ENCODE data around the gene GMDS.
"Not testable (repeated sequence)": the region's sequence is repeated elsewhere in the genome, so short reads cannot be mapped to it uniquely, and the experiment has no call there.

The GMDS gene

DNA sequence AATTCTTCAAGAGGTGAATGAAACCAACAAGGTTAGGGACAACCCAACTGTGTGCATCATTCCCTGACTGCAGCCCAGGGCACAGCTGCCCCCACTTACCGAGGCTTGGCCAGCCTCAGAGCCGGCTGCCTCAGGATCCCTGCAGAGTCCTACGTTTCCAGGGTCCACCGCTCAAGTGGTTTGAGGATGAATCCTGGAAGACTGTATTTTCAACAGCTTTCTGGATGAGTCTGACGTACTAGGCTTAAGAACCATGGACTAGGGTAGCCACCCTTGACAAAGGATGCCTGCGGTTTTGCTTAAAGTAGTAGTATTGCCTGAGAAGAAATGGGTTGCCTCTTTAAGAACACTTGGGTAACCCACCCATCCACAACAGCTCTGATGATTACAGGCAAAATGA is 534.3 kb downstream of the GMDS start:
- DNase-seq (ENCODE audit: low read depth in 2 of 2) = no peak

DNA sequence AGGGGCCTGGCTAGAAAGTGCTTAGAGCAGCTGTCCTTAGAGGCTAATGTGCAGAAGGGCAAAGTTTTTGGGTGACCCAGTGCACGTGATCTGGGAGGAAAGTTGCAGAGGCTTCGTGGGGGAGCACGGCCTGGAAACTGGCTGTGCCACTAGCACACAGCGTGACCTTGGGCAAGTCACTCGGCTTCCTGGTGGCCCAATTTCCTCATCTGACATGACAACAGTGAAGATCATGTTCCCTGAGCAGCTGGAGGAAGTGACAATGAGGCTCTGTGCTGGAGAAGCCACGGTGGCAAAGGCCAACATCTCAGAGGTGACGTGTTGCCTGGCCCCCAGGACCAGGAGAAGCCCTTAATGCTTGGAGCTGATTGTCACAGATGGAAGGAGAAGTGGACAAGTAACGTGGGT is 536.2 kb downstream of the GMDS start:
- DNase-seq (ENCODE audit: low read depth in 2 of 2) = no peak

DNA sequence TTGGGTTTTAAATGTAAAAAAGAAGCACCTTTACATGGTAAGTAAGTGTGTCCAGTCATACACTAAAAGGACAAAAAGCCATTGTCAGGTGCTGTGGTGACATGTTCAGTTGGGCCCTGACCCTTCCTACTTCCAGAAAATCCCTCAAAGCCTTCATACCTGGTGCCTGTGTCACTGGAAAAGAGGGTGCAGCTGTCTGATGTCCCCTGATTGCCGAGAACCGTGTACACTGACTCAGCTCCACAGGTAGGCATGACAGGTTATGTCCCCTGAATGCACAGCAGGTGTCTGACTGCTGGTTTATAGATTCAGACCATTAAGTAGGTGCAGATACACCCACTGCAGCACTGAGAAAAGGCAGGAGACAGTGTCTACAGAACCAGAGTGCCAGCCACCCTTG is 536.6 kb downstream of the GMDS start:
- DNase-seq (ENCODE audit: low read depth in 2 of 2) = no peak

DNA sequence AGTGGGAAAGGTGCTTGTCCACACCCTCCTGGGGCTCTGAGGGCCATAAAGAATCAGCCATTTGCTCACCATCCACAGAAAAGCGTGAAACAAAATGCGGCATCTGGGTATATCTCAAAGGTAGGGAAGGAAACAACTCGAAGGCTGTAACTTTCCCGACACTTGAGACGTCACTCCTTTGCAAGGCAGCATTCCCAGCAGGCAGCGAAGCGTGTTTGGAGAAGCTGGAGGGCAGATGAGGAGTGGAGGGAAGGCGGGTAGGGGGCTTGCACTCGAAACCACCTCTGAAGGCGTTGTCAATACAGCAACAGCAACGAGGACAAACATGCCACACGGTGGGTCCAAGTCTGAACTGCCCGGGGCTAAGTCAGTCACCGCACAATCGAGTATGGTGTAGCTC is 537.3 kb downstream of the GMDS start:
- DNase-seq (ENCODE audit: low read depth in 2 of 2) = no peak

DNA sequence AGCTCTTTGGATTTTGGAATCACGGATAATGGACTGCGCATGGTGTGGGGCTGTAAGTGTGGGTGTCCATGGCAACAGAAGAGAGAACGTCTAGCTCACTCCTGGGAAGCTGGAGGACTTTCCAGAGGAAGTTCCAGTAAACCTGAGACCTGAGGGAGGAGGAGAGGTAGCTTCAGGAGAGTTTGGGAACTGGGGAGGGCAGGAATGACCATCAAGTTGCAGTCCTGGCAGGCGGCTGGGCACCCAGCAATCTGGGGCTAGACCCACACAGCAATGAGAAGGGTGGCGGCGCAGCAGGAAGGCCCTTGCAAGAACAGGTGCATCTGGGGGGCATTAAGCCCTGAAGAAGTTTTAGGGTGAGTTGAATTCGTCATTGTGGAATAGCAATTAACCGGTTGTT is 539.8 kb downstream of the GMDS start:
- DNase-seq (ENCODE audit: low read depth in 2 of 2) = no peak

DNA sequence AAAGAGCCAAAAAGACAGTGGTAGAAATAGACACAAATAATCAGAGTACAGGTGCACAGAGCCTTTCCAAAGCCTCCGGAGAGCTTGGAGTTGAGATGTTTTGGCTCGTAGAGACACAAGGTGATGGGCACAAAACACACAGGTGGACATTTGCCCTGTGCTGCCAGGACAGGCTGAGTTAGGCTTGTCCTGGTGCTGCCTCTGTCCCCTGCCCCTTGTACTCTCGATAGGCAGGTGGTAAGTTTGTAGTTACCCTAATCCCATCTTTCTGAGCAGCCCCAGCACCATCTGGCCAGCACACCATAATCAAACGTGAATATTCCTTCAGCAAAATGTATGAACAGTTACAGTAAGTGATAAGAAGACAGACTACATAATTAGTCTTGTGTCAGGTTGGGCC is 540.2 kb downstream of the GMDS start:
- no peak for DNase-seq (ENCODE audit: low read depth in 2 of 2)

DNA sequence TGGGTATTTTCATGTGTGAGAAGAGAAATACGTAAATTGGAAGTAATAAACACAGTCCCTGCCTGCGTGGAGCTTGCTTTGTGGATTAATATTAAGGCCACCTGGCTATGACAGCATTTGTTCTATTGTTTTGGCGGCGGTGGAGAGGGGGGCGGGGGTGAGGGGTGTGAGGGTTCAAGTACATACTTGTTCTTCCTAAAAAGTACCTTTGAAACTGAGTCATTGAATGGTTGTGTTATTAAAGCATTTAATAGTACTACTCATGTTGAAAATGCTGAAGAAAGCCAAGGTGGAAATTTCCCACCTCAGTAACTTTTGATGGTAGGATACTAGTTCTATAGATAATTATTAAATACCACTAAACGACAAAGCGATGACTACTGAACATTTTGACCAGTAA is 540.7 kb downstream of the GMDS start:
- DNase-seq (ENCODE audit: low read depth in 2 of 2) = no peak

DNA sequence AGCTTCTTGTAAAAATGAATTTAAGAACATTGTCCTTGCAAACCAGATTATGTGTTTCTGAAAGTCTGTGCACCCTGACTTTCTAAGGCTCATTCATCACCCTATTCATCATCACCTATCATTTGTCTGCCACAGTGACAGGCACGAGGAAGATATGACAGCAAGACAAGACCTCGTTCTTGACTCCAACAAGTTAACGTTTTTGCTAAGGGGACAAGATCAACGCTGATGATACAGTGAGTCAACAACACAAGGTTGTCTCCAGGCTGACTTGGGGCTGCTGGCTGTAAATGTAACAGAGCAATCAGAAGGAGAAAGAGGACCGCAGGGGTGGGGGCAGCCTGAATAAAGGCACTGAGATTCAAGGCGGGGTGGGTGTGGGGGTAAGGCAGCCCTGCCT is 541.5 kb downstream of the GMDS start:
- no peak for DNase-seq (ENCODE audit: low read depth in 2 of 2)

DNA sequence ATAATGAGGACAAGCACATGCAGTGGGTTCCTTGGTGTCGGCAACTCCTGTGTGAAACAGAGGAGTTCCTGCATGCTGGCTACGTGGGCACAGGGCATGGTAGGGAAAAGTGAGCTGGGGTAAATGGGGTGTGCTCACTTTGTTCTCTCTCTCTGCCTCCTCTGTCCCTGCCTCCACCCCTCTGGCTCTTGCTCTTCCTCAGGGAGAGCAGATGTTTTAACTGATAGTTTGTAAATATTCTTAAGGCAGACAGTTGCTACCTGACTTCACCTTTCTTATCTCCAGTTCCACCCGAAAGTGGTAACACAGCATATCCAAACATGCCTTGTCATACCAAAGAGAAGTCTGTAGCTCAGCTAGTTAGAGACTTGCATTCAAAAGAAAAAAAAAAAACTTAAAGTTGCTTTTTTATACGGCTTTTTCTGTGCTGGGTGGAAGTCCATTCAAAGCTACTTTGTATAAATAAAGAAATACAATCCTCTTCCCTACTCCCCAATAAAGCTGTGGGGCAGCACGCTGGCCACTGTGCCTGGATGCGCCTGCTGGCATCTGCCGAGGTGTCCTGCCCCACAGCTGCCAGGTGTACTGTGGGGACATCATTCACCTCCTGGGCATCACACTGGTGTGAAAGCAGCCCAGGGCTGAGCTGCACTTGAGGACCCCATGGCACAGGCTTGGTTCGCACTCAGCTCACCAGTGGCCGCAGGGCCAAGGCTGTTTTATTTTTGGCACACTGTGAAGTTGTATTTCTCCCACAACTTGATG is 542.1 kb downstream of the GMDS start:
- DNase-seq (ENCODE audit: low read depth in 2 of 2) = no peak

DNA sequence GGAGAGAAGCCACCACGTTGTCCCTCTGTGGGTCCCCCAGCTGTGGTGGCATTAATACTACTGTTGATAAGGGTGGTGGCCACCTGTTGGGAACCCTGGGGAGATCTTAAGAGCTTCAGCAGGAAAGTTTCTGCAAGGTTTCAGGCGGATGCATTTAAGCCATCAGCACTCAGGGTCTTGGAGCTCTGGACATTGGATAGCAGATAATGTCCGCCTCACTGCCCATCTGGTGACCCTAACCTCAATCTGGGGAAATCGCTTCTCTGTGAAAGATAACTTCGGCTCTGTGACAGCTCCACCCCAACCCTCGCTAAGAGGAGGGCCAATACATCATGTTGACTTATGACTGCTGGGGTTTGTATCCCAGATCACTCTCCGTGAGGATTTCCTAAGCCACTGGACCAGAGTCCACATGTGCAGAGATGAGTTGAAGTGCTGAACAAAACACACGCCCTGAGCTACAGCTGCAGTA is 542.8 kb downstream of the GMDS start:
- no peak for DNase-seq (ENCODE audit: low read depth in 2 of 2)

DNA sequence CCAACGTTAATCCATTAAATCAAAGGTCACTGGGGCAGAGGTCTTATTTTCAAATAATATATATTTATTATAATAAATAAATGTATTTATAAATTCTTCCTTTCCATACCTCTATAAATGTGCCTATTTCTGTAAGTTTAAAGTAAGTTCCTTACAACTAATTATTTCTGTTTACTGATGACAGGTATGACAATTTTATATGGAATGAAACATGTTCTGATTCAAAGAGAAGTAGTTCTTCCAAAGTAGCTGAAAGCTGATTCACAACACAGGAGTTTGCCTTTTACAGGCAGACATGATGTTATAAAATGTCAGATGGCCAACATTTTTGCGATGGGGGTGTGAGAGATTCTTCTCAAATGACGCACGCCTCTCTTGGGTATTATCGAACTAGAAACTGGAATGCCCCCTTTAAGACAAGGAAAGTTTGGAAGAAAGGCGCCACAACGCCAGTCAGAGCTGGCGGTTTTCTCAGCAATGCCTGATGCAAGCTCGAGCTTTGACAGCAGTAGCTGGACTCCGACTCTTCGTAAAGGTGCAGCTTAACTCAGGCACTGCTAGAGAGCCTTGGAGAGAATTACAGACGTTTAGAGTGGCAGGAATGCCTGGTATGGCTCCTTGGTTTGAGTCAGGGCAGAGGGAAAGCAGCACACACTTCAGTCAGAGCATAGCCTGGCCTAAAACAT is 543.6 kb downstream of the GMDS start:
- no peak for DNase-seq (ENCODE audit: low read depth in 2 of 2)

DNA sequence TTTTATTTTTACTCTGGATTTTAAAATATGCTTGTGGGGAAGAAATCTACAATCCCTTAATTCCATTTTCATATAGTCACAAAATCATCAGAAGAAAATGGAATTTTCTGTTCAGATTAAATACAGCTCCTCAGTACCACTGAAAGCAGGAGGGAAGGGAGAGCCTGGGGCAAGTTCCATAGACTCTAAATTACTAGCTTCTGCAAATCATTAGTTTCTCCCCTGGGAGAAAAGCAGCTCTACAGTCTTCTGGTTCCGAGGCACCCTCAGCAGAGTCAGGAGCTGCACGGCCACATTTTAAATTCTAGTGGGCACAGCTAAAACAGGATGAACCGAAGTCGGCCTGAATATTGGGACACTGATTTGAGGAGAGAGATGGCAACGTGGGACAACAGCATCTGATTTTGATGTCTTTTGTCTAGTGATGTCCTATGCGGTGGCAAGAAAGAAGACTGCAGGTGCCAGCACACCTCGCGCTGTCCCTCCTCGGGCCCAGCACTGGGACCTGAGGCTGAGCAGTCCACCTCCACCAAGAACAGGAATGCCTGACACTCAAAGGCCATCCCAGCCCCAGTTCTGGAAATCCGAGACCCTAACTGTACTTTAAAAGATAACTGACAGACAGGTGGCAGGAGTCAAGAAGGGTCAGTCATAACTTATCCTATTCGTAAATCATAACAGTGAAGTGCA is 545.0 kb downstream of the GMDS start:
- DNase-seq (ENCODE audit: low read depth in 2 of 2) = no peak

DNA sequence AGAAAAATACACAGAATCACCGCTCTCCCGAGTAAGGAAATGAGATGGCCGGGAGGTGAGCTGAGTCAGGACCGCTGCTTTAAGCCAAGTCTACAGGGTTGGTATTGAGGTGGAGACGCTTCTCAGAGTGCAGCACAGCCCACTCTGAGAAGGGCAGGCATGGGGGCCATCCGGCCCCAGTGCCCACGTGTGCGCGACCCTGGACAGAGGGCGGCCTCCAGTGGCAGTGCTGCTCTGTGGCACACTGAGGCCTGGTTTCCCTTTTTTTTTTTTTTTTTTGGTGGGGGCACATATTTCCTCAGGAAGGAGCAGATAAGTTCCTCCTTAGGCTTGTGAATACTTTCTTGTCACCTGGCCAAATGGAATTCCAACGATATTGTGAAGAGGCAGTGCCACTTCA is 546.9 kb downstream of the GMDS start:
- no peak for DNase-seq (ENCODE audit: low read depth in 2 of 2)

DNA sequence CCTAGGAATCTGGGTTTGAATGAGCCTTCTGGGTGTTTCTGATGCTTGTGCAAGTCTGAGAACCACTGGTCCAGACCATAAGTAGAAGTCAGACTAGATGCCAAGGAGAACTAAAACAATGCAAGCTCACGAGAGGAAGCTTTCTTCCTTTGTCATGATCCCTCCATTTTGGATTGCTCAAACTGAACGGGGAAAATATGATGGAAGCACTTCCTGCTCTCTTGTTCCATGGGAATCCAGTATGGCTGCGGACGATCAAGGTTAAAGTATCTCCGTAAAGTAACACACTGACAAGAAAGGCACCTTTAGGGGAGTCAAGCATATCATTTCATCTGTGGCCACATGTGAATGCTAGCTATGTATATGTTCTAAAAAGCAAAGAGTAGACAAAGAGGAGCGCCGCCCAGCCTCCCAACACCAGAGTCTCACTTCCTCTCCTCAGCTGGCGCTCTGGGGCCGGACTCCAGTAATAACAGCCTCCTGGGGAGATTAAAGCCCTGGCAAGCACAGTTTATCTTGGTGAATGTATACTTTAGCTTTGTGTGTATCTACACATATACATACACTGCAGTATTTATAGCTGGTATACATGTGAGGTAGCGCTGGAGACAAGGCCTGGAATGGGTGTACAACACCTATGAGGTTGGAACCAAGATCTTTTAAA is 547.6 kb downstream of the GMDS start:
- no peak for DNase-seq (ENCODE audit: low read depth in 2 of 2)

DNA sequence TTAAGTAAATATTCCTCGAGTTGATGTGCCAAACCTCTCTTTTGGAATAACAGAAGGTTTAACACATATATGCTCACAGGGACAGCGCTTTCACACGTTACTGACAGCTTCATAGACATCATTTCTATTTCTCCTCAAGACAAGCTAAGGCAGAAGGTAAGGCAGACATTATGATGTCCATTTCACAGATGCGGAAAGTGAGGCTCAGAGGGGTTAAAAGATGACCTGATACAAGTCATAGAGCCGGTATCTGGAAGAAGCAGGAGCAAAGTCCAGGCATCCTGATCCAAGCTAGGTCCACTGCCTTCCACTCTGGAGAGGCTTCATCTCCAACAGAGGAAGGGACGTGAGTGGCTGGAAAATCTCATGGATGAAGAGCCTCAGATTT is 548.9 kb downstream of the GMDS start:
- no peak for DNase-seq (ENCODE audit: low read depth in 2 of 2)

DNA sequence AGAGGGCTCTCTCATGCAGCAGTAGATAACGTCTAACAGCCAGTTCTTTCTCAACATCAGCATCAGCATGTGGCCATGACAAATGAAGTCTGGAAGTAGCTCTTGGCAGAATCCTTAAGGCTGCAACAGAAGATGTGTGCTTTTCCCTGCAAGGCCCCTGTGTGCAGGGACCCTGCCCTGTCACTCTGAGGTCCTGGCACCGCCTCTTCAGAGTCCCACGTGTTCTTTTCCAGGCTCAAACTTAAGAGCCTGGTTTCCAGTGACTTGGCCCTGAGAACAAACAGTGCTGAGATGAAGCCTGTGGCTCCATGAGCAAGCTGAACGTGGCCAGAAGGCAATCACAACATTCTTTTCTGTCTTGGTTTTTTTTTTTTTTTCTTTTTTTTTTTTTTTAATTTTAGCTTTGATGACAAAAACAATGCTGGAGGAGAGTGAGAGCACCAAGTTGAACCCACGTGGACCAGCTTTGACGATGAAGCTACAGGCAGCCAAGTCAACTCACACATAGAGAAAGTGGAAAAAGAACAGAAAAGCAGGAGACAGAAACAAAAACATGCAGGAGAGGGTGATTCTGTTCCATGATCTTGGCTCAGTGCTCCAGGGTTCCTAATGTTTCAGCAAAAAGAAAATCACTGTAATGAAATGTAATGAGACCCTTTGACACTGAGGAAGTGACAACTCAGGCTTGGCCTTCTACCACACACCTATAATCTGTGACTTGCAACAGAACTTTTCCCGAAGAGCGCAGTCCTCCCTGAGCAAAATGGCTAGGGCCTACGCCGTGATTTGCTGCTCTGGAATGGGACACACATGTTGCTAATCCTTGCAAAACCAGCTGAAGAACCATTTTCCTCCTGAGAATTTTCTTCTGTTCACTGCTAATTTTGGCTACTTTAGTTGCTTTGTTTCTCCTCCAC is 549.6 kb downstream of the GMDS start:
- no peak for DNase-seq (ENCODE audit: low read depth in 2 of 2)

DNA sequence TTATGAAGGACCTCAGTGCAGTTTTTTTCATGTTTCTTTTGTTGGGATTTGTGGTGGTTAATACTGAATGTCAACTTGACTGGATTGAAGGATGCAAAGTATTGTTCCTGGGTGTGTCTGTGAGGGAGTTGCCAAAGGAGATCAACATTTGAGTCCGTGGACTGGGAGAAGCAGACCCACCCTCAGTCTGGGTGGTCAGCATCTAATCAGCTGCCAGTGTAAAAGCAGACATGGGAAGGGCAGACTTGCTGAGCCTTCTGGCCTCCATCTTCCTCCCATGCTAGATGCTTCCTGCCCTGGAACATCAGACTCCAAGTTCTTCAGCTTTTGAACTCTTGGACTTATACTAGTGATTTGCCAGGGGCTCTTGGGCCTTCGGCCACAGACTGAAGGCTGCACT is 553.6 kb downstream of the GMDS start:
- not testable (repeated sequence) for DNase-seq (ENCODE audit: low read depth in 2 of 2)

DNA sequence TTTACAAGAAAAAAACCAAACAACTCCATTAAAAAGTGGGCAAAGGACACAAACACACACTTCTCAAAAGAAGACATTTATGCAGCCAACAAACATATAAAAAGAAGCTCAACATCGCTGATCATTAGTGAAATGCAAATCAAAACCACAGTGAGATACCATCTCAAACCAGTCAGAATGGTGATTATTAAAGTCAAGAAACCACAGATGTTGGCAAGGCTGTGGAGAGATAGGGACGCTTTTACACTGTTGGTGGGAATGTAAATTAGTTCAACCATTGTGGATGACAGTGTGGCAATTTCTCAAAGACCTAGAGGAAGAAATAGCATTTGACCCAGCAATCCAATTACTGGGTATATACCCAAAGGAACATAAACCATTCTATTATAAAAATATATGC is 554.7 kb downstream of the GMDS start:
- not testable (repeated sequence) for DNase-seq (ENCODE audit: low read depth in 2 of 2)

DNA sequence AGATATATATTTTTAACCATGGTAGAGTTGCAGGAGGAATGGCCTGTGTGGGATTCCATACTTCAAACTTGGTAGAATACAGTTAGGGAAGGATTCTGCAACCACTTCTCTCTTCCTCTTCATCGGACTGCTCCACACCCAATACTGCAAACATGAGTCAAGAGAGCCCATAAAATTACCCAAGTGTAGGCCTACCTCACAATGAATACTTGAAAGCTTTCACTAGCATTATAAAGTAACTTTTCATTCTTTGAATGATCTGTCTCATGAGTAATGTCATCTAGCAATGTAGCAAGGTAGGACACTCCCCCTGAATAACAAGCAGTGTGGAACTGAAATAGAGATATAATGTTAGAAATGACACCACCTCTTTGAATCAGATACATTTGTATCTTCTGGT is 556.3 kb downstream of the GMDS start:
- no peak for DNase-seq (ENCODE audit: low read depth in 2 of 2)

DNA sequence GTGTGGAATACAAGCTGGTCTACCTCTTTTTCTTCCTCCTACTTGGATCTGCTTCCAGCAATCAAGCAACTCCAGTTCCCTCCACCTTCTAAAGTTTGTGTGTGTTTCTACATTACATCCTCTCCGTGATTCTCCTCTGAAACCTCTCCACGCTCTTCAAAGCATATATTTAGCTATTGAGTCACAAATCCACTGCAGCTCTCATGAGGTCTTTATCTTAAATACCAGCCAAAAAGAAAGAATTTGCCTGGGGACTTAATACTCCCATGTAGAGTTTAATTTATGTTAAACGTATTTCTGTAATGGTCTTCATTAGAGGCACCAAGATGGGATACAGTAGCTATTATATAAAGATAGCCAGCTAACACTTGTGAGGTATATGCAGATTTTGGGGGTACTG is 557.0 kb downstream of the GMDS start:
- no peak for DNase-seq (ENCODE audit: low read depth in 2 of 2)

DNA sequence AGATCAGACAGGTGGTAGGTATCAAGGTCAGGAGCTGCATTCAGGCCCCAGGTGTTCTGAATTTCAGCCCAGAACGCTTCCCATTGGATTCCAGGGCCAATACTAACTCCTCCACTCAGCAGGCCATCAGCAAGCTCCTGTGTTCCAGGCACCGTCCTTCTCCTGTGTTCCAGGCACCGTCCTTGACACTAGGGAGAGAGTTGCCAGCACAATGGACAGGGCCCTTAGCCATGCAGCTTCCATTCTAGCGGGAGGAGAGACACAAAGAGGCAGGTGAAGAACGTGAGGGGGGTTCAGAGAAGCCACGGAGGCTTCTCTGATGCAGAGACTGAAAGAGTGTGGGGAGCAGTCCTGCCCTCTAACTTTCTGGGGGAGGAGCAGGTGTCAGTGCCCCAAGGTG is 558.0 kb downstream of the GMDS start:
- no peak for DNase-seq (ENCODE audit: low read depth in 2 of 2)
